GM12878 (cell line): ENCODE data around the gene NPC2. TPM values are rescaled to one million over a fixed set of nuclear protein-coding genes. Genes with fewer than 3 reads are reported as not detected.

Experiments
- ATAC-seq: fragments of 200-7000 bp; cut with Tn5 transposase; 3 replicates; pipeline ENCODE4 v1.9.1; 2020; ENCODE audit warnings: mild to moderate bottlenecking, moderate library complexity
- BruUV-seq: library from RNA; stranded (reverse); fragments of 400-500 nt; replicated peaks from 2 replicates; lab custom pipeline; 2021; lab: Mats Ljungman, UMichigan
- CTCF ChIA-PET: fragments of 300-600 bp; sonication (Branson Sonifier 250); formaldehyde crosslinking; extraction: SDS; loops from one replicate; lab custom pipeline; 2021; ENCODE audit warnings: inconsistent platforms; lab: Yijun Ruan, JAX
- POLR2A ChIA-PET: fragments of 350-600 bp; formaldehyde crosslinking; extraction: SDS; loops from one replicate; lab custom pipeline; 2021; ENCODE audit warnings: inconsistent platforms; lab: Charles Lee
- RAD21 ChIA-PET: fragments of 300-600 bp; sonication (Branson Sonifier 250); formaldehyde crosslinking; loops from one replicate; lab custom pipeline; 2023; ENCODE audit warnings: antibody characterized with exemption; ENCODE audit not compliant: unreplicated experiment; lab: Charles Lee
- SMC1A ChIA-PET: fragments of 300-600 bp; sonication (Branson Sonifier 250); formaldehyde crosslinking; loops from one replicate; lab custom pipeline; 2023; ENCODE audit not compliant: unreplicated experiment, uncharacterized antibody; lab: Charles Lee
- DNase-seq: peaks from one replicate; pipeline ENCODE4 v3.0.0-alpha.2; 2011; ENCODE audit warnings: low read depth, low spot score
- FAIRE-seq: peaks from 3 replicates; lab custom pipeline; 2011; peaks lifted over from hg19 to GRCh38; lab: Jason Lieb, UNC
- H2AFZ ChIP-seq: 2 replicates; pipeline ENCODE4 v1.6.0; 2011; ENCODE audit warnings: low read depth, low read length, control low read depth; ENCODE audit not compliant: control insufficient read depth
- H3K27ac ChIP-seq: 2 replicates; pipeline ENCODE4 v1.5.1; 2011; ENCODE audit warnings: control low read depth; ENCODE audit not compliant: control insufficient read depth, insufficient read depth
- H3K27me3 ChIP-seq, 2 experiments: replicated peaks in 1 of 2; 2 replicates each; pipeline versions ENCODE4 v1.6.0 to v1.6.1; 2011; ENCODE audit warnings: low read length in 1 of 2; ENCODE audit not compliant: control insufficient read depth in 2 of 2, insufficient read depth in 2 of 2
- H3K36me3 ChIP-seq, 2 experiments: 2 replicates each; pipeline ENCODE4 v1.5.1; 2011; ENCODE audit warnings: low read length in 1 of 2; ENCODE audit not compliant: control insufficient read depth in 2 of 2, insufficient read depth in 2 of 2
- H3K4me1 ChIP-seq: 2 replicates; pipeline ENCODE4 v1.6.1; 2011; ENCODE audit warnings: mild to moderate bottlenecking, low read length, moderate library complexity, mixed read lengths; ENCODE audit not compliant: control insufficient read depth, insufficient read depth
- H3K4me2 ChIP-seq: 2 replicates; pipeline ENCODE4 v1.6.0; 2011; ENCODE audit warnings: control low read depth; ENCODE audit not compliant: control insufficient read depth, insufficient read depth
- H3K4me3 ChIP-seq: fragments of 200-600 bp; sonication (generic); 2 replicates; pipeline ENCODE4 v1.5.1; 2016
- H3K79me2 ChIP-seq: 2 replicates; pipeline ENCODE4 v1.6.0; 2011; ENCODE audit warnings: low read length; ENCODE audit not compliant: control insufficient read depth, insufficient read depth
- H3K9ac ChIP-seq: 2 replicates; pipeline ENCODE4 v1.8.0; 2011; ENCODE audit warnings: low read length, control low read depth, mixed read lengths; ENCODE audit not compliant: control insufficient read depth, insufficient read depth
- H3K9me3 ChIP-seq: replicated peaks from 3 replicates; pipeline ENCODE4 v1.5.1; 2011; ENCODE audit warnings: mild to moderate bottlenecking, low read length; ENCODE audit not compliant: control insufficient read depth, insufficient read depth
- H4K20me1 ChIP-seq: 2 replicates; pipeline ENCODE4 v1.6.0; 2011; ENCODE audit not compliant: control insufficient read depth, insufficient read depth
- ATF3 ChIP-seq: IDR thresholded peaks from 2 replicates; pipeline ENCODE4 v1.6.1; 2011; ENCODE audit warnings: low read depth, mild to moderate bottlenecking, low read length, moderate library complexity, borderline replicate concordance; ENCODE audit errors: extremely low read depth
- CREM ChIP-seq: IDR thresholded peaks from 2 replicates; pipeline ENCODE4 v1.6.1; 2014; ENCODE audit warnings: antibody characterized with exemption, low read depth
- E2F8 ChIP-seq: fragments of 450-650 bp; IDR thresholded peaks from 2 replicates; pipeline ENCODE4 v1.6.1; 2018; ENCODE audit warnings: mild to moderate bottlenecking, low read depth, moderate library complexity; ENCODE audit not compliant: partially characterized antibody
- ELK1 ChIP-seq: IDR thresholded peaks from 2 replicates; pipeline ENCODE4 v1.6.1; 2012; ENCODE audit warnings: low read depth, low read length, improper control_type of control experiment
- FOXM1 ChIP-seq: IDR thresholded peaks from 2 replicates; pipeline ENCODE4 v1.6.1; 2012; ENCODE audit warnings: low read depth, mild to moderate bottlenecking, inconsistent platforms, low read length, moderate library complexity
- HDAC2 ChIP-seq: fragments of 200-600 bp; sonication (generic); IDR thresholded peaks from 2 replicates; pipeline ENCODE4 v1.6.1; 2017
- HDAC6 ChIP-seq: fragments of 200-600 bp; sonication (generic); IDR thresholded peaks from one replicate; pipeline ENCODE4 v1.8.0; 2017; ENCODE audit warnings: antibody characterized with exemption; ENCODE audit not compliant: unreplicated experiment
- JUND ChIP-seq: IDR thresholded peaks from 2 replicates; pipeline ENCODE4 v1.6.1; 2012; ENCODE audit warnings: low read depth, mild to moderate bottlenecking, low read length, improper control_type of control experiment, moderate library complexity
- NKRF ChIP-seq: fragments of 450-650 bp; conservative IDR thresholded peaks from 2 replicates; pipeline ENCODE4 v1.6.1; 2017; ENCODE audit warnings: mild to moderate bottlenecking, moderate library complexity
- NRF1 ChIP-seq: conservative IDR thresholded peaks from 2 replicates; pipeline ENCODE4 v1.6.1; 2011; ENCODE audit warnings: mild to moderate bottlenecking, low read depth, low read length, improper control_type of control experiment
- RUNX3 ChIP-seq: IDR thresholded peaks from 2 replicates; pipeline ENCODE4 v1.6.1; 2012; ENCODE audit warnings: low read length, inconsistent platforms
- SMARCA5 ChIP-seq: fragments of 450-650 bp; IDR thresholded peaks from 2 replicates; pipeline ENCODE4 v1.6.1; 2017; ENCODE audit warnings: mild to moderate bottlenecking
- SP1 ChIP-seq: IDR thresholded peaks from one replicate; pipeline ENCODE4 v1.6.1; 2011; ENCODE audit warnings: low read depth, low read length
- WGBS: methylation state at CpG from one replicate; pipeline ENCODE4 v1.1.6; 2016; ENCODE audit warnings: low lambda C conversion rate; ENCODE audit not compliant: insufficient replicate concordance, insufficient coverage; ENCODE audit errors: missing lambda C conversion rate; 5-methylcytosine and 5-hydroxymethylcytosine counted together
- in situ Hi-C: fragments of 300-500 bp; cut with MboI; formaldehyde crosslinking; loops from 9 replicates; pipeline ENCODE4 v1.14.3; 2018; ENCODE audit warnings: mixed read lengths
- intact Hi-C: fragments of 100-400 bp; cut with micrococcal nuclease; formaldehyde crosslinking; loops from one replicate; pipeline ENCODE4 v1.14.2; 2022; ENCODE audit not compliant: unreplicated experiment
- polyA plus RNA-seq, 11 experiments: library from polyadenylated mRNA; depleted of rRNA in 4 of 11; unstranded in 6 of 11; stranded (reverse) in 5 of 11; fragments of >200 nt; fragmentation: Nextera tagmentation in 4 of 11; fragmentation: Illumina TruSeq in 1 of 11; extraction: Ambion mirVana in 4 of 11; extraction: Trizol in 1 of 11; gene quantifications; 1 replicate in 1 of 11; 2 replicates in 10 of 11; pipeline versions ENCODE4 v1.2.1 to v1.2.3, GENCODE V29; 2011 to 2016; ENCODE audit warnings: inconsistent platforms in 2 of 11, missing spikeins in 2 of 11, low read depth in 1 of 11
- total RNA-seq, 4 experiments: library from RNA; depleted of rRNA in 3 of 4; stranded (reverse); fragments of >200 nt in 3 of 4; fragmentation: Illumina TruSeq in 1 of 4; extraction: Trizol in 1 of 4; gene quantifications; 2 replicates each; pipeline versions ENCODE4 v1.2.1 to v1.2.3, GENCODE V29; 2013 to 2021

NPC2 gene
- total and polyA plus RNA-seq, 10 of the 15 experiments (the other 5 are each of a cell fraction or from before 2014, with no cell fraction given): 29.5 to 109 (median 59.1) TPM

- no peaks in the 10 kb centered on the region; the same call in 1 of the 2 replicates for H4K20me1 ChIP-seq
- DNase-seq: no peak
- POLR2A ChIA-PET: interaction anchor here (0.6 kb wide), 1 partner anchor 521 kb away, joined by 3 read pairs; no protein-coding TSS in a partner anchor
- no peak overlapping the region for H3K9ac ChIP-seq
- RAD21 ChIA-PET: no interaction called here
- peaks cover 0 to 6% of the 10 kb centered on the region in 2 experiments; a peak in 2 of 4 replicates for H3K27me3 ChIP-seq
- WGBS: 33% methylated on average over 7 of the region's 7 CpGs
- no peaks in the 10 kb centered on the region for H3K36me3 ChIP-seq
- H2AFZ ChIP-seq: no peak overlapping the region
- H3K27ac ChIP-seq: no peak overlapping the region
- no TSS peak for BruUV-seq
- no peak overlapping the region for H3K4me3 ChIP-seq
- no peak for FAIRE-seq
- H3K79me2 ChIP-seq: no peaks in the 10 kb centered on the region
- no peaks in the 10 kb centered on the region for H3K4me1 ChIP-seq
- SMC1A ChIA-PET: interaction anchor here (1.1 kb wide), 1 partner anchor 76 kb away, joined by 4 read pairs; no protein-coding TSS in a partner anchor
- CTCF ChIA-PET: no interaction called here
- no peak for ATAC-seq
- in situ Hi-C loops: no loop called here
- H3K9me3 ChIP-seq: no peaks in the 10 kb centered on the region
- intact Hi-C loops: no loop called here
- TF ChIP-seq ELK1 (no peak), HDAC2 (no peak), SMARCA5 (no peak), FOXM1 (no peak), RUNX3 (no peak), E2F8 (no peak), ATF3 (no peak), SP1 (no peak), NRF1 (no peak), NKRF (no peak), JUND (no peak), CREM (no peak), HDAC6 (no peak)
- H3K4me2 ChIP-seq: no peak overlapping the region
Observed at GRCh38 chr14:74429991-74430390, 63.1 kb downstream of the NPC2 start.
